HUES6 (cell line): Measurements from ENCODE around the gene ZNF440.
"Not testable (repeated sequence)": the region's sequence is repeated elsewhere in the genome, so short reads cannot be mapped to it uniquely, and the experiment has no call there.

Source experiments
- H3K27ac ChIP-seq: 2 replicates; pipeline ENCODE4 v1.7.0; 2013; ENCODE audit warnings: low read depth, mild to moderate bottlenecking, low read length, inconsistent platforms
- H3K27me3 ChIP-seq: 2 replicates; pipeline ENCODE4 v1.6.1; 2013; ENCODE audit warnings: low read length; ENCODE audit not compliant: control insufficient read depth, insufficient read depth
- H3K36me3 ChIP-seq: 2 replicates; pipeline ENCODE4 v1.6.1; 2013; ENCODE audit warnings: low read length; ENCODE audit not compliant: control insufficient read depth, insufficient read depth
- H3K4me1 ChIP-seq: 2 replicates; pipeline ENCODE4 v1.6.1; 2013; ENCODE audit warnings: low read length; ENCODE audit not compliant: control insufficient read depth, insufficient read depth
- H3K4me3 ChIP-seq: 2 replicates; pipeline ENCODE4 v1.5.1; 2013; ENCODE audit warnings: low read depth, low read length
- H3K9ac ChIP-seq: one replicate; pipeline ENCODE4 v1.6.1; 2013; ENCODE audit warnings: mild to moderate bottlenecking, low read length
- H3K9me3 ChIP-seq: 2 replicates; pipeline ENCODE4 v1.6.1; 2013; ENCODE audit warnings: low read depth, low read length; ENCODE audit not compliant: control insufficient read depth, insufficient read depth

The ZNF440 gene

GRCh38 chr19:11832253-11832912 lies 18.3 kb downstream of the ZNF440 start:
- Histone ChIP-seq H3K4me1 (no peaks in the 10 kb centered on the region), H3K27me3 (no peaks in the 10 kb centered on the region), H3K9me3 (peaks cover 69% of the 10 kb centered on the region), H3K27ac (no peak overlapping the region), H3K36me3 (peaks cover 11% of the 10 kb centered on the region; the same call in 1 of the 2 replicates), H3K9ac (no peak overlapping the region), H3K4me3 (no peak overlapping the region)

GRCh38 chr19:11833541-11833940 lies 19.5 kb downstream of the ZNF440 start:
- Histone ChIP-seq H3K27ac (no peak overlapping the region), H3K9ac (no peak overlapping the region), H3K36me3 (peaks cover 11% of the 10 kb centered on the region; the same call in 1 of the 2 replicates), H3K4me3 (no peak overlapping the region), H3K27me3 (no peaks in the 10 kb centered on the region), H3K9me3 (peaks cover 71% of the 10 kb centered on the region), H3K4me1 (no peaks in the 10 kb centered on the region)

- Histone ChIP-seq H3K9me3 (peaks cover 74% of the 10 kb centered on the region), H3K36me3 (peaks cover 11% of the 10 kb centered on the region; the same call in 1 of the 2 replicates)
- not testable (repeated sequence) for H3K27me3 ChIP-seq, H3K4me1 ChIP-seq, H3K27ac ChIP-seq, H3K4me3 ChIP-seq, H3K9ac ChIP-seq
Observed at GRCh38 chr19:11835626-11836066, 21.6 kb downstream of the ZNF440 start.

- Histone ChIP-seq H3K4me1 (no peaks in the 10 kb centered on the region), H3K27ac (no peak overlapping the region), H3K36me3 (no peaks in the 10 kb centered on the region), H3K9ac (no peak overlapping the region), H3K4me3 (no peak overlapping the region), H3K27me3 (no peaks in the 10 kb centered on the region), H3K9me3 (peaks cover 64% of the 10 kb centered on the region)
Observed at GRCh38 chr19:11843722-11844121, 29.6 kb downstream of the ZNF440 start.

GRCh38 chr19:11847615-11848014 lies 33.5 kb downstream of the ZNF440 start:
- not testable (repeated sequence) for H3K36me3 ChIP-seq, H3K27me3 ChIP-seq, H3K9ac ChIP-seq, H3K4me1 ChIP-seq, H3K4me3 ChIP-seq, H3K27ac ChIP-seq
- peaks cover 49% of the 10 kb centered on the region for H3K9me3 ChIP-seq

GRCh38 chr19:11848200-11848593 lies 34.1 kb downstream of the ZNF440 start:
- Histone ChIP-seq H3K4me3 (no peak overlapping the region), H3K9ac (no peak overlapping the region), H3K27ac (no peak overlapping the region)

GRCh38 chr19:11848594-11849469 lies 34.8 kb downstream of the ZNF440 start, which contains the start of gene ZNF439:
TSS of gene ZNF439 (plus strand) at chr19:11848726. CDS start at chr19:11848868, 142 bp downstream.
- H3K27me3 ChIP-seq, result no peaks in the 10 kb centered on the region; the same call in 1 of the 2 replicates
- no peak within 1 kb of the TSS for H3K9ac ChIP-seq
- H3K4me1 ChIP-seq, result no peaks in the 10 kb centered on the region
- peaks cover 49% of the 10 kb centered on the region for H3K9me3 ChIP-seq
- H3K36me3 ChIP-seq, result no peaks in the 10 kb centered on the region
- no peak within 1 kb of the TSS; the same call in 1 of the 2 replicates for H3K4me3 ChIP-seq
- H3K27ac ChIP-seq, result no peak within 1 kb of the TSS

More at GRCh38 chr19:11848200-11848593, 34.1 kb downstream of the ZNF440 start:
- Histone ChIP-seq H3K36me3 (no peaks in the 10 kb centered on the region), H3K4me1 (no peaks in the 10 kb centered on the region), H3K27me3 (no peaks in the 10 kb centered on the region; the same call in 1 of the 2 replicates), H3K9me3 (peaks cover 48% of the 10 kb centered on the region)

- not testable (repeated sequence) for H3K4me3 ChIP-seq, H3K27ac ChIP-seq, H3K9ac ChIP-seq, H3K36me3 ChIP-seq, H3K4me1 ChIP-seq, H3K27me3 ChIP-seq
- peaks cover 53% of the 10 kb centered on the region for H3K9me3 ChIP-seq
Observed at GRCh38 chr19:11850289-11850688, 36.2 kb downstream of the ZNF440 start.

GRCh38 chr19:11853358-11853757 lies 39.3 kb downstream of the ZNF440 start:
- Histone ChIP-seq H3K9ac (no peak overlapping the region), H3K9me3 (peaks cover 59% of the 10 kb centered on the region), H3K4me1 (no peaks in the 10 kb centered on the region), H3K27ac (no peak overlapping the region), H3K36me3 (no peaks in the 10 kb centered on the region), H3K27me3 (no peaks in the 10 kb centered on the region; the same call in 1 of the 2 replicates), H3K4me3 (no peak overlapping the region)

GRCh38 chr19:11856596-11857250 lies 42.6 kb downstream of the ZNF440 start:
- H3K4me1 ChIP-seq, result no peaks in the 10 kb centered on the region
- no peaks in the 10 kb centered on the region for H3K36me3 ChIP-seq
- H3K27me3 ChIP-seq, result no peaks in the 10 kb centered on the region
- no peak overlapping the region for H3K4me3 ChIP-seq
- no peak overlapping the region for H3K9ac ChIP-seq
- peaks cover 76% of the 10 kb centered on the region for H3K9me3 ChIP-seq
- H3K27ac ChIP-seq, result no peak overlapping the region
